Activated naive CD4-positive, alpha-beta T cell treated with anti-CD3 and anti-CD28 coated beads for 36 hours (primary cell): Measurements from ENCODE around the gene FGF18. TPM values are rescaled to one million over a fixed set of nuclear protein-coding genes. Genes with fewer than 3 reads are reported as not detected.
"Not testable (repeated sequence)": the region's sequence is repeated elsewhere in the genome, so short reads cannot be mapped to it uniquely, and the experiment has no call there.

Experiments
- CTCF ChIA-PET: fragments of 350-600 bp; sonication (Branson Sonifier 250); formaldehyde crosslinking; loops from one replicate; lab custom pipeline; 2021; ENCODE audit warnings: antibody characterized with exemption; lab: Charles Lee
- DNase-seq: peaks from one replicate; pipeline ENCODE4 v3.0.0-alpha.2; 2020
- H3K27ac Mint-ChIP-seq: one replicate; pipeline ENCODE4 v1.8.0; 2021; ENCODE audit warnings: mild to moderate bottlenecking, mixed read lengths
- H3K27me3 Mint-ChIP-seq: one replicate; pipeline ENCODE4 v1.8.0; 2021; ENCODE audit warnings: low read depth, mixed read lengths
- H3K36me3 Mint-ChIP-seq: one replicate; pipeline ENCODE4 v1.8.0; 2021; ENCODE audit warnings: low read depth, mixed read lengths
- H3K4me1 Mint-ChIP-seq: one replicate; pipeline ENCODE4 v1.8.0; 2021; ENCODE audit warnings: low read depth, mixed read lengths
- H3K4me3 Mint-ChIP-seq: one replicate; pipeline ENCODE4 v1.8.0; 2021; ENCODE audit warnings: mild to moderate bottlenecking, moderate library complexity, mixed read lengths
- H3K9me3 Mint-ChIP-seq: one replicate; pipeline ENCODE4 v1.8.0; 2021; ENCODE audit warnings: mixed read lengths
- intact Hi-C: fragments of 100-400 bp; cut with micrococcal nuclease; formaldehyde crosslinking; loops from one replicate; pipeline ENCODE4 v1.15.1; 2023
- microRNA-seq: library from miRNA; unstranded; fragments of <30 nt; microRNA quantifications from one replicate; pipeline ENCODE4 v1.2.0, GENCODE V29; 2022; ENCODE audit warnings: borderline microRNAs expressed, borderline replicate concordance
- total RNA-seq, 2 experiments: library from RNA; stranded (reverse); gene quantifications; one replicate each; pipeline ENCODE4 v1.2.3, GENCODE V29; 2021

FGF18 gene
- total RNA-seq, 2 experiments from 2014 or later = 0.17 TPM; not detected in 1

GRCh38 chr5:171496456-171496855, 77.0 kb downstream of the FGF18 start:
- no peaks in the 10 kb centered on the region for H3K9me3 Mint-ChIP-seq
- intact Hi-C loops = no loop called here
- H3K27ac Mint-ChIP-seq = no peak overlapping the region
- no peak overlapping the region for H3K4me3 Mint-ChIP-seq
- H3K36me3 Mint-ChIP-seq = no peaks in the 10 kb centered on the region
- DNase-seq = no peak
- H3K4me1 Mint-ChIP-seq = no peaks in the 10 kb centered on the region
- CTCF ChIA-PET = interaction anchor here (1.0 to 1.3 kb wide), 2 partner anchors 11 to 110 kb away, joined by 3 read pairs; no protein-coding TSS in a partner anchor
- H3K27me3 Mint-ChIP-seq = no peaks in the 10 kb centered on the region

GRCh38 chr5:171497494-171497893, 78.0 kb downstream of the FGF18 start:
- H3K9me3 Mint-ChIP-seq, H3K4me1 Mint-ChIP-seq, DNase-seq, H3K27me3 Mint-ChIP-seq, H3K27ac Mint-ChIP-seq, H3K4me3 Mint-ChIP-seq, intact Hi-C loops, H3K36me3 Mint-ChIP-seq: not testable (repeated sequence)
- CTCF ChIA-PET = interaction anchor here (1.5 kb wide), 1 partner anchor 12 kb away, joined by 5 read pairs; no protein-coding TSS in a partner anchor

DNA sequence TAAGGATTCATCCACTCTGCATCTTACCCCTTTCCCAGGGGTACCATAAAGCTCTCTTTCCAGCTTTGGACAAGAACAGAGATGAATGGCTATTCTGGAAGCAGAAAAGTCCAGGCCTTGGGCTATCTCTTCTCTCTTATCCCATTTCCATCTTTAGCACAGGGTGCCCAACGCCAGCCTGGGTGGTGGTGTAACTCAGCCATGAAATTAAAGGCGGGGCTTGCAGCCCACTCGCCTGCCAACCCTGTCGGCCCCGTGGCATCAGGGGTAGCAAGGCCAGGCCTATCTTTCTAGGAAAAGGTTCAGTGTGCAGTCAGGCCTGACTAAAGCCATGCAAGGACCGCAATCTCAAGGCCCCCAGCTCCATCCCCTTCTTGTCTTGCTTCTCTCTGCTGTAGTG, 78.7 kb downstream of the FGF18 start:
- H3K27ac Mint-ChIP-seq = no peak overlapping the region
- DNase-seq = no peak
- CTCF ChIA-PET = interaction anchor here (1.5 kb wide), 1 partner anchor 12 kb away, joined by 5 read pairs; no protein-coding TSS in a partner anchor
- intact Hi-C loops = no loop called here
- H3K9me3 Mint-ChIP-seq = no peaks in the 10 kb centered on the region
- H3K36me3 Mint-ChIP-seq = no peaks in the 10 kb centered on the region
- no peak overlapping the region for H3K4me3 Mint-ChIP-seq
- H3K27me3 Mint-ChIP-seq = no peaks in the 10 kb centered on the region
- no peaks in the 10 kb centered on the region for H3K4me1 Mint-ChIP-seq

- Mint-ChIP-seq H3K4me1 (no peaks in the 10 kb centered on the region), H3K9me3 (no peaks in the 10 kb centered on the region), H3K36me3 (no peaks in the 10 kb centered on the region), H3K4me3 (no peak overlapping the region), H3K27me3 (no peaks in the 10 kb centered on the region), H3K27ac (no peak overlapping the region)
- CTCF ChIA-PET = interaction anchor here (0.5 to 1.7 kb wide), 2 partner anchors 15 to 162 kb away, joined by 3 to 4 read pairs; no protein-coding TSS in a partner anchor
- no peak for DNase-seq
- intact Hi-C loops = no loop called here
Observed at GRCh38 chr5:171499611-171500010, 80.2 kb downstream of the FGF18 start.

- Mint-ChIP-seq H3K27me3 (no peaks in the 10 kb centered on the region), H3K27ac (no peak overlapping the region), H3K9me3 (no peaks in the 10 kb centered on the region), H3K36me3 (no peaks in the 10 kb centered on the region), H3K4me3 (no peak overlapping the region), H3K4me1 (no peaks in the 10 kb centered on the region)
- DNase-seq = no peak
- CTCF ChIA-PET = no interaction called here
- intact Hi-C loops = no loop called here
Observed at GRCh38 chr5:171505473-171506043, 86.1 kb downstream of the FGF18 start.

- Mint-ChIP-seq H3K4me3 (no peak overlapping the region), H3K27me3 (peaks cover 3% of the 10 kb centered on the region), H3K4me1 (no peaks in the 10 kb centered on the region), H3K36me3 (no peaks in the 10 kb centered on the region), H3K9me3 (no peaks in the 10 kb centered on the region), H3K27ac (no peak overlapping the region)
- DNase-seq = no peak
- intact Hi-C loops = no loop called here
- CTCF ChIA-PET = no interaction called here
Observed at GRCh38 chr5:171506951-171507350, 87.5 kb downstream of the FGF18 start.

Small RNA genes within 50 kb of the gene (microRNA-seq; reads per million reads assigned to microRNA genes)
- 13.7 reads per million, percentile 28 among the genes with 10 or more reads in this experiment for gene MIR3912

Other genes with a start within 250 kb of the FGF18 start
- gene TLX3, start 110.4 kb upstream of the FGF18 start, total RNA-seq = not detected
- 1,000 to 10,000 TPM; 3,194 to 3,467 TPM for gene NPM1, start 31.8 kb upstream of the FGF18 start, total RNA-seq